Esophagus muscularis mucosa (tissue), 4 donors: ENCODE results near the gene BEST1.

Source experiments
- CTCF ChIP-seq, 3 experiments: fragments of 200-600 bp in 2 of 3; fragments of 450-650 bp in 1 of 3; sonication (generic) in 2 of 3; IDR thresholded peaks; one replicate each; pipeline ENCODE4 v1.5.1; 2017 to 2019; ENCODE audit warnings: antibody characterized with exemption in 3 of 3, mild to moderate bottlenecking in 2 of 3, moderate library complexity in 1 of 3
- EP300 ChIP-seq: sonication (generic); formaldehyde crosslinking; IDR thresholded peaks from one replicate; pipeline ENCODE4 v1.6.1; 2017; ENCODE audit warnings: antibody characterized with exemption
- POLR2A ChIP-seq: fragments of 450-650 bp; IDR thresholded peaks from one replicate; pipeline ENCODE4 v1.6.1; 2017; ENCODE audit warnings: antibody characterized with exemption, moderate library complexity, mild to moderate bottlenecking, low read depth
- POLR2AphosphoS5 ChIP-seq, 2 donors: sonication (generic); formaldehyde crosslinking; IDR thresholded peaks; one replicate each; pipeline ENCODE4 v1.6.1; 2017; ENCODE audit warnings: antibody characterized with exemption in 2 of 2

GRCh38 chr11:62012832-62013461, 62.8 kb downstream of the BEST1 start:
- TF ChIP-seq POLR2A: no peak
- no peak for TF ChIP-seq CTCF (IDR thresholded peaks at IDR 0.05)
- no peak for TF ChIP-seq EP300
- no peak for TF ChIP-seq POLR2AphosphoS5 (IDR thresholded peaks at IDR 0.05)
